Measurements from ENCODE around the gene NPEPPS.
A peak's percentile ranks its signal among the peaks of the same experiment; 100 is the strongest.
"Not testable (repeated sequence)": the region's sequence is repeated elsewhere in the genome, so short reads cannot be mapped to it uniquely, and the experiment has no call there.

Gene NPEPPS, protein sequence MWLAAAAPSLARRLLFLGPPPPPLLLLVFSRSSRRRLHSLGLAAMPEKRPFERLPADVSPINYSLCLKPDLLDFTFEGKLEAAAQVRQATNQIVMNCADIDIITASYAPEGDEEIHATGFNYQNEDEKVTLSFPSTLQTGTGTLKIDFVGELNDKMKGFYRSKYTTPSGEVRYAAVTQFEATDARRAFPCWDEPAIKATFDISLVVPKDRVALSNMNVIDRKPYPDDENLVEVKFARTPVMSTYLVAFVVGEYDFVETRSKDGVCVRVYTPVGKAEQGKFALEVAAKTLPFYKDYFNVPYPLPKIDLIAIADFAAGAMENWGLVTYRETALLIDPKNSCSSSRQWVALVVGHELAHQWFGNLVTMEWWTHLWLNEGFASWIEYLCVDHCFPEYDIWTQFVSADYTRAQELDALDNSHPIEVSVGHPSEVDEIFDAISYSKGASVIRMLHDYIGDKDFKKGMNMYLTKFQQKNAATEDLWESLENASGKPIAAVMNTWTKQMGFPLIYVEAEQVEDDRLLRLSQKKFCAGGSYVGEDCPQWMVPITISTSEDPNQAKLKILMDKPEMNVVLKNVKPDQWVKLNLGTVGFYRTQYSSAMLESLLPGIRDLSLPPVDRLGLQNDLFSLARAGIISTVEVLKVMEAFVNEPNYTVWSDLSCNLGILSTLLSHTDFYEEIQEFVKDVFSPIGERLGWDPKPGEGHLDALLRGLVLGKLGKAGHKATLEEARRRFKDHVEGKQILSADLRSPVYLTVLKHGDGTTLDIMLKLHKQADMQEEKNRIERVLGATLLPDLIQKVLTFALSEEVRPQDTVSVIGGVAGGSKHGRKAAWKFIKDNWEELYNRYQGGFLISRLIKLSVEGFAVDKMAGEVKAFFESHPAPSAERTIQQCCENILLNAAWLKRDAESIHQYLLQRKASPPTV

DNA sequence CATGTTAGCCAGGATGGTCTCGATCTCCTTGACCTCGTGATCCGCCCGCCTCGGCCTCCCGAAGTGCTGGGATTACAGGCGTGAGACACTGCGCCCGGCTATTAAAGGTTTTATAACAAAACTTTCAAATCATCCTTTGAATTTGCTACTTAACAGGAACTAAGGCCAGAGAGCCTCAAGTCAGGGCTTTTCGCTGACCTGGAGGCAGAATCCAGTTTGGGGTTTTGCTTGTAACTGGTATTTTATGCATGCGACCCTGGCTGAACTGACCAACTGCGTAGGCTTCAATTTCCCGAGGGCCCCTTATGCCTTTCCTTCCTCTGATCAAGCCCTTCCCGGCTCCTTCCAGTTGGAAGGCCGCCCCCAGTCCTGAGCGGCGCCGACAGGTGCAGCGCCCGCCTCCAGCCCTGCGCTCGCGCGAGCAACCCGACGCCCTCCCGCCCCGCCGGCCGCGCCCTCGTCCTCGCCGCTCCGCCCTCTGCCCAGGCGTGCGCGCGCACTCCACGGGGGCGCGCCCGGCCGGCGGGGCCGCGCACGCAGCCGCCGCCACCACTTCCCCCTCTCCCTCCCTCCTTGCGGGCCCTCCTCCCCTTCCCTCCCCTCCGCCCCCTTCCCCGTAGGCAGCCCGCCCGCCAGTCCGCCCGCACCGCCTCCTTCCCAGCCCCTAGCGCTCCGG is at the start of gene NPEPPS:
Gene NPEPPS, plus strand, starts transcription at position 552 of the 676 bp plus-strand sequence. CDS start 193 bp downstream, outside the sequence.
- peak within 1 kb of the TSS; percentile 66 for H3K4me3 ChIP-seq (ENCODE audit: low read depth, low read length)

DNA sequence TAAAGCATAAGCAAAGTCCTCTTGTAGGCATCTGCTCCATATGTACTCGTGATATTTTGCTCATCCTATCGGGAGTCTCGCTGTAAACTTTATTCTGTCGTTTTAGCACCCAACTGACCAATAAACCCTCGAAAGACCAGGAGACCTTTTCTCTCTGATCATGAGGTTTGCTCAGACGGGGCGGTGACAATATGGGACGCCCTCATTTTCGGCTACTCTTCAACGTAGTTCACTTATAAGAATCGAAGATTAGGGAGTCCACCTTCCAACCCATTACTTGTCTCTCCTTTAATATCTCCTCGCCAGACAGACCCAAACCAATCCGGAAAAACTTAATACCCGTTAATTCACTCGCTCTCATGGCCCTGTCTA is 39.1 kb upstream of the NPEPPS start:
- peak overlapping the region; percentile 53 for H3K4me3 ChIP-seq (ENCODE audit: low read depth, low read length)

DNA sequence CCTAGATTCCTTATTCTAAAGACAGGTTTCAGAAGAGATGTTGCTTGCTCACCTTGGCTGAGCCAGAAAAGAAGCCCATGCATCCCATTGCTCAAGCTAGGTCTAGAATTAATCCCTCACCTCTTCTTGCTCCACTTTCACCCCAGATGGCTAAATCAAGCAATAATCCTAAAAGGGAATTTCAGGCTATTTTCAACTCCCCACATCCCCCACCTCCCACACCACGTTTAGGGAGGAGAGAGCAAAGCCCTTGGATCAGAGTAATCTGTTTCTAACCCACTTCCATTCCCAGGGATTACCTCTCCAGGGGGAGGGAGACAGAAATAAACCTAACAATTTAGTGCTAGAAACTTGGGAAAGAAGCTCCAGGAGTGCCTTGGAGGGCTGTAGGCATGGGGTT is 31.8 kb upstream of the NPEPPS start:
- H3K4me3 ChIP-seq (ENCODE audit: low read depth, low read length): not testable (repeated sequence)

DNA sequence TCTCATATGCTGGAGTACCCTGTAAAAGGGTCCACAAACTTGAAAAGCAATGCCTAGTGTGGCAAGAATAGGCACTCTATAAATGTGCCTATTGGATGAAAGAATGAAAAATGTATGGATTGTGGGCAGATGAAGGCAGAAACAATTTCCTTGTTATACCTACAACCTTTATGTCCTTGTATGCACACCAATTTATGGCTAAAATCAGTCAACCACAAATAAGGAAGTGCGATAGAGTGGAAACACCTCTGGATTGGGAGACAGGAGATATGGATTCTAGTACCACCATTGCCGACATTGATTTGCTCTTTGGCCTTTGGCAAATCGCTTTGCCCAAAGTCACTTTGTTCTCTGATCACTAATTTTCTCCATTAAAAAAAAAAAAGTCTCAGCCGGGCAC is 31.4 kb upstream of the NPEPPS start:
- H3K4me3 ChIP-seq (ENCODE audit: low read depth, low read length): not testable (repeated sequence)

DNA sequence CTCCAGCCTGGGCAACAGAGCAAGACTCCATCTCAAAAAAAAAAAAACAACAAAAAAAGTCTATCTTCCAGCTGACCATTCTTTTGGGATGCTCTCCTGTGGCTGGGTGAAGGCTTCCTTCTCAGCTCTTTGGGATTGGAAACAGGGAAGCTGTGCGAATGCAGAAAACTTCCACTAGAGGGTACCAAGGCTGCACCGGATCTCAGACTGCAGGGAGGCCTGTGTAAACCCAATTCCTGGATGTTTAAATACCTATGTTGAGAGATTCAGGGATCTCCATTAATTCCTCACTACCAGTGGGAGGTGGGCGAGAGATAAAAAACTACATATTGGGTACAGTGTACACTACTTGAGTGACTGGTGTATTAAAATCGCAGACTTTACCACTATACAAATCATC is 30.3 kb upstream of the NPEPPS start:
- H3K4me3 ChIP-seq (ENCODE audit: low read depth, low read length): not testable (repeated sequence)

DNA sequence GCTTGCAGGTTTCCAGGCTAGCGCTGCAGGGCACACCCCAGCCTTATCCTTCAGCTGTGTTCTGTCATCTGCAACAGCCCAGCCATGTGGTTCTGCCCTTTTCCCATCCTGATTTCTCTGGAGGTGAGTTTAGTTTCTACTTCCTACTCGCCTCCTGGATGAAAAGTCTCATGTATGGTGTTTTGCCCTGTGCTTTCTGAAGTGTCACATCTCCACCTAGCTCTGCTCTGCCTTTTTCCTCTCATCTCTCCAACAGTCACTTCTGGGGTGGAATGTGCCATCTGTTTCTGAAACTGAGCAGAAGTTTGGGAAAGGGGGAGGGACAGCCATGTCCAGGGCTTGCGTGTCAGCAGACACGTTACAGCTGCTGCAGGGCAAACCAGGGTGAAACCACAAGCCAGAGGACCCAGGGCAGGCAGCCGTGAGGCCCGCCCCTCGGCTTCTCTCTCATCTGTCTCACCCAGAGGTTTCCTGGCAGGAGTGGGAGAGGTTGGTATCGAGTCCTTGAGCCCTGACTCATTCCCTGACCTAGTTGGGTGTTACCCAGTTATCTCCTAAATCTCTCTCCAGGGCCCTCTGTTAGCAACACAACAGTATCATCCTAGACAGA is 28.7 kb upstream of the NPEPPS start:
- not testable (repeated sequence) for H3K4me3 ChIP-seq (ENCODE audit: low read depth, low read length)

DNA sequence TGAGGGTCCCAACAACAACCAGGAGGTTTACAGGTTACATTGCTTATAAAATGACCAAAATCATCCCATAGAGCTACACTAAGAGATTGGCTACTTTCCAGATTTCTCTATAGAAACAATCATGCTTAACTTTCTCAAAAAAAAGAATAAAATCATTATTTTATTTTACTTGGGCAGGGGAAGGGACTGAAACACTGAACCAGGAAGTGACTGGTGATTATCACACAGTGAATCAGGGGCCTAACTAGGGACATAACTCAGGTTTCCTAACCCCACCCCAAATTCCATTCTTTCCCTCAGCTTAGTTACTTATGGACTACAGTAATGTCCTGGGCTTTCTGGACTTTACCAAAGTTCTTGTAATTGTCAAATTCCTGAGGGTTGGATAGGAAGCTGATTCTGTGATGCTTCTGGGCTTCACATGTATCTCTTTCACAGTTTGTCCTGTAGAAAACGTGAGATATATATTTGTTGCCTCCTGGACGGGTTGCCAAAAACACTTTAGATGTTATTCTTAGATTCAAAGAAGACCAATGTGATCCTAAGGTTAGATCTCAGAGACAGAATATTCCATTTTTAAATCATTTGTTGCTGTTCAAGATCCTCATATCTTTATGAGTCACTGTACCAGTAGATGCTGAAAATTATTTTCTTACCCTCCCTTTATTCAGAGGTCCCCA is 28.0 kb upstream of the NPEPPS start:
- H3K4me3 ChIP-seq (ENCODE audit: low read depth, low read length): not testable (repeated sequence)

DNA sequence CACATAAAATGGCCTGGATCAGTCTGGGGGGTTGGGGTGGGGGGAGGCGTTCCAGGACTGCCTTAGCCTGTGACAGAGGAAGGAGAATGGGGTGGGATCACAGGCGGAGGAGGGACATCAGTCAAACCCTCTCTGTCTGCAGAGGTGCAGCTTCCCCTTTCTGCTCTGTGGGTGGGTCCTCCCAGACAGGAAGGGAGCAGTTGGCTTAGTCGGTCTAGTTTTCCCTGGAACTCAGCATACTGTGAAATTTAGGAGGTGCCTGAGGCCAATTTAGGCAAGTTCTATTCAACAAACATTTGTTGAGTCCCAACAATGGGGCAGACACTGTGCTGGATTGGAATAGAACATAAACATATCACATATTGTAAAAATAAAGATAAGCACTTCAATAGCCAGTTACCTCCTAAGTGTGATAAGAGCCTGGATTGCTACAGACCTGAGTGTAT is 19.2 kb upstream of the NPEPPS start:
- H3K4me3 ChIP-seq (ENCODE audit: low read depth, low read length): not testable (repeated sequence)

DNA sequence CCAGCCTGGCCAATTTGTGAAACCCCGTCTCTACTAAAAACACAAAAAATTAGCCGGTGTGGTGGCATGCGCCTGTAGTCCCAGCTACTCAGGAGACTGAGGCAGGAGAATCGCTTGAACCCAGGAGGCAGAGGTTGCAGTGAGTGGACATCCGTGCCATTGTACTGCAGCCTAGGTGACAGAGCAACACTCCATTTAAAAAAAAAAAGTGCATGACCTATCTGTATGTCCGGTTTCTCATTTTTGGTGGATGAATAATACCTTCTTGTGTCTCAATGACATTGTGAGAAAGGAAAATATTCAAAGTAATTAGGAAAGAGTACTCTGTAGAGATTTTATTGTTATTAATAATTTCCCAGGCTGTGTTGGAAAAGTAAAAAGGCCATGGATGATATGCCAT is 17.6 kb upstream of the NPEPPS start:
- not testable (repeated sequence) for H3K4me3 ChIP-seq (ENCODE audit: low read depth, low read length)

DNA sequence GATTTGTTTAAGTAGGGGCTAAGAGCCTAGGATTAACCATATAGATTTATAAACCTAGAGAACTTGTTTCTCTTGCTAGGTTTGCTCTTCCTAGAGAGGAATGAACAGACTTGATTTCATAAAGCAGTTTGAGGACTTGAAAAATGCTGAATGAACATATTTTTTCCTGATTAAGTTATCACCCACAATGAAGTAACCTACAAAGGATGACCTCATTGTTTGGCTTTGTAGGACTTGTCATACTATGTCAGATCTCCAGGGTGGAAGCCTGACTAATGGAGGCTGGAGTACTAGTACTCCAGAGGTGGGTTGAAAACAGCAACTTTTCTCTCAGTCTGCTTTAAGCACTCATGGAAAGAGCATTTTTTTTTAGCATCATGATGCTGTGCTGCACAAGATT is 12.0 kb upstream of the NPEPPS start:
- not testable (repeated sequence) for H3K4me3 ChIP-seq (ENCODE audit: low read depth, low read length)

DNA sequence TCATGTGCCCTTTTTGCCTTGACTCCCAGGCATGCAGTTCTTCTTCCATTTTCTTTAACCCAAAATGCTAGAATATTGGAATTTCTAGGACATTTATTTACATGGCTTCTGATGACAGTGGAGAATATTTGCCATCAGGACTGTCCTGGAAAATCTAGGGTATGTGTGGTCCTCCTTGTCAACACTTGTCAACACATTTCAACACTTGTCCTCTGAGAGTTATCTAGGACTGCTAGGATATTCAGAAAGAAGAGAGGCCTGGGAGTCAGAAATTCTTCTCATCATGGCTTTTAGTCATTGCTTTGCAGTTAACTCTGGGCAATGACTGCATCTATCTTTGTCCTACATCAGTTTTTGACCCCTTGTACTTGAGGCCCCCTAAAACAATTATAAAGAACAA is 11.5 kb upstream of the NPEPPS start:
- not testable (repeated sequence) for H3K4me3 ChIP-seq (ENCODE audit: low read depth, low read length)

DNA sequence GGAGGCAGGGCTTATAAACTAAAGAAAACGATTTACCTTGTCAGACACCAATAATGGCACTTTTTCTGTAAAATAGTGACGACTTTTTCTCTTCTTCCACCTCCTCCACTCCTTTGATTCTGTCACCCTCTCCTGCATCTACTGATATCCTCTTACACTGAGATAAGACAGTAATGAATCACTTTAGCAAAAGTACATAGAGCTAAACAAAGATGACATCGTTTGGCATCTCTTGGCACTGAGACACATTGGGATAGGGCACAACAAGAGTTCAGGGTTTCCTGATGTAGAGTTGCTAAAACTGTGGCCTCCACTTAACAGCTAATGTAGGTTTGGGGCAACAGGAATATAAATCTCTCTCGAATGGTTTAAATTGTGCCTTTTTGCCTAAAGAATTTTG is 10.6 kb upstream of the NPEPPS start:
- H3K4me3 ChIP-seq (ENCODE audit: low read depth, low read length): not testable (repeated sequence)

DNA sequence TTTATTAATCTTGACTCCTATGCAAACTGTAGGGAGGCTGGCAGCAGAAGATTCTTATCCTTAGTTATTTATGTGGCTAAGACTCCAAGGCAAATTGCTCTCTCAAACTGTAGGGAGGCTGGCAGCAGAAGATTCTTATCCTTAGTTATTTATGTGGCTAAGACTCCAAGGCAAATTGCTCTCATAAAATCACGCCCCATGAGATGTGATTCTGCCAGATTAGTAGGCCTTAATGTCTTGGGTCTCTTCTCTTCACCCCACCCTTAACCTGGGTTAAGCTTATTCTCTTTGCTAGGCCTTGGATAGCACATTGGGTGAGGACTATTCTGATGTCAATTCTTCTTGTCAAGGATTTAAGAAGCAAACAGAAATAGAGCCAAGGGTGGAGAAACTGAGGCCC is 9.5 kb upstream of the NPEPPS start:
- not testable (repeated sequence) for H3K4me3 ChIP-seq (ENCODE audit: low read depth, low read length)

DNA sequence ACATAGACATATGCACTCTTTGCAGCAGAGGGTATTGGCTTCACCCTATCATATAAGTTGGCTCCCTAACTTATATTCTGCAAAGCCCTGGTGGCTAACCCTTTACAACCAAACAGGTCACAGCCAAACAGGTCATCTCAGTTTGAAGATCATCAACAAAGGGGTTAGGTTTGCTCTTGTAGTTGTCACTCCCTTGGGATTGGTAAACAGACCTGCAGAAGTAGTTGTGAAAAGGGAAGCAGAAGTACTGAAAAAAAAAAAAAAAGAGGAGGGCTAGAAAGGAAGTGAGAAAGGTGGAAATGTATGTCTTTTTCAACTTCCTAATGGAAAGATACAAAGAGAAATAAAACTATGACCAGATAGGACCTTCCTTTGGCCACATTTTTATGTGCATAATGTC is 8.6 kb upstream of the NPEPPS start:
- H3K4me3 ChIP-seq (ENCODE audit: low read depth, low read length): not testable (repeated sequence)

DNA sequence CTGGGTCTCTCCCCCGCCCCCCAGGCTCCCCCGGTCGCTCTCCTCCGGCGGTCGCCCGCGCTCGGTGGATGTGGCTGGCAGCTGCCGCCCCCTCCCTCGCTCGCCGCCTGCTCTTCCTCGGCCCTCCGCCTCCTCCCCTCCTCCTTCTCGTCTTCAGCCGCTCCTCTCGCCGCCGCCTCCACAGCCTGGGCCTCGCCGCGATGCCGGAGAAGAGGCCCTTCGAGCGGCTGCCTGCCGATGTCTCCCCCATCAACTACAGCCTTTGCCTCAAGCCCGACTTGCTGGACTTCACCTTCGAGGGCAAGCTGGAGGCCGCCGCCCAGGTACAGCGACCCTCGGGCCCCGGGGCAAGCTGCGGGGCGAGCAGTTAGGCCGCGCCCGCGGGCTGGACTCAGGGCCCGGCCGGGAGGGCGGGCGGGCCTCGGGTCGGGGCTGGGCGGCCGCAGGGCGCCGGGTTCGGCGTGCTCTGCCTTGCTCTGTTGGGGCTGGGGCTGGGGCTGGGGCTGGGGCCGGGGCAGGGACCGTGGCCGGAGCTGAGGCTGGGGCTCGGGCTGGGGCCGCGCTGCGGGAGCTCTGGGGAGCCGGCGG is 419 bp downstream of the NPEPPS start:
- peak overlapping the region; percentile 66 for H3K4me3 ChIP-seq (ENCODE audit: low read depth, low read length)

DNA sequence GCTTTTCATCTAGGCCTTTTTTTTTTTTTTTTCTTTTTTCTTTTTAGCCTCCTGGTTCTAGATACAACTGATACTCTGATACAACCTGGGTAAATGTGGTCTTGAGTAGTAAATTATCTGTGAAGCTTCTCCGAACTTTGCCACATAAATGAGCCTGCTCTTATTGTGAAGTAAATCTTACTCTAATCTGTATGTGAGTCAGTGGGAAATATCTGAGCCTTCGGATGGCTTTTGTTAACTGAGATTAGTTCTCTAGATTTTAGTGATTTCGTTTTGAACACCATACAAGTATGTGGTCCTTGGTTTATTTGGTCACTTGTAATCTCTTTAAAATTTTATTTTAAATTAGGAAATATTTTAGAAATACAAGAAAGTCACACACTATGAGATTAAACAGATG is 8.2 kb downstream of the NPEPPS start:
- H3K4me3 ChIP-seq (ENCODE audit: low read depth, low read length): not testable (repeated sequence)

DNA sequence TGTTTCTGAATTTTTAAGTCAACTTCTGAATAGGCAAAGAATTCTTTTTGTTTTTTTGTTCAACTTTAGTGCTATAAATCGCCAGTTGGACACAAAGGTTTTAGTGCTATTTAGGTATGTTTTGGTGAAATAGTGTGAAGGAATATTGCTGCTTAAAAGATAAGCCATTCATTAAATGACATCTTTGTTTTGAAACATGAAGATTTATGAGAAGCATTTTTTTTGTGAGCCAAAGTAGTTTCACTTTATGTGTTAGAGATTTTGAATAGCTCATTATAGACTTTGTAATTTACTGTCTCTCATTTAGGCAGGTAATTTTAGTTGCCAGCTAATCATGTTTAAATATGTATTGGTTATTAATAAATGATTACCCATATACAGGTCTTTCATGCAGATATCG is 10.8 kb downstream of the NPEPPS start:
- not testable (repeated sequence) for H3K4me3 ChIP-seq (ENCODE audit: low read depth, low read length)

DNA sequence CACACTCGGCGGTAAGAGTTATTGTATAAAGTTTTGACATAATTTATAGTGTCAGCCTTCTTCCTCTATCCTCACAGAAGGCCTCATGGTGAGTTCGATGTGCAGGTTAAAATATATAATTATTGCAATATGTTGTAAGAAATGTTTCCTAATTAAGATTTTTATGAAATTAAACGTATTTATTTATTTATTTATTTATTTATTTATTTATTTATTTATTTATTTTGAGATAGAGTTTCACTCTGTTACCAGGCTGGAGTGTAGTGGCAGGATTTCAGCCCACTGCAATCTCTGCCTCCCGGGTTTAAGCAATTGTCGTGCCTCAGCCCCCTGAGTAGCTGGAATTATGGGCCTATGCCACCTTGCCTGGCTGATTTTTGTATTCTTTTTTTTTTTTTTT is 13.4 kb downstream of the NPEPPS start:
- H3K4me3 ChIP-seq (ENCODE audit: low read depth, low read length): not testable (repeated sequence)

DNA sequence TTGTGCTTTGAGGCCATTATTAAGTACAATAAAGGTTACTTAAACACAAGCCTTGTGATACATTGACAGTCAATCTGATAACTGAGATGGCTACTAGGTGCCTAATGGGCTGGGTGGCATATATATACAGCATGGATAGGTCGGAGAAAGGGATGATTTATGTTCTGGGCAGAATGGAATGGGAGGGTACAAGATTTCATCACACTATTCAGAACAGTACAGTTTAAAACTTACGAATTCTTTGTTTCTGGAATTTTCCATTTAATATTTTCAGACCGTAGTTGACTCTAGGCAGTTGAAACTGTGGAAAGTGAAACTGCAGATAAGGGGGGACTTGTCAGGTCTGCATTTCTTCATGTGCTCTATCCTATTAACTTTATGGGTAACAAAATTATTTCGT is 23.8 kb downstream of the NPEPPS start:
- not testable (repeated sequence) for H3K4me3 ChIP-seq (ENCODE audit: low read depth, low read length)

DNA sequence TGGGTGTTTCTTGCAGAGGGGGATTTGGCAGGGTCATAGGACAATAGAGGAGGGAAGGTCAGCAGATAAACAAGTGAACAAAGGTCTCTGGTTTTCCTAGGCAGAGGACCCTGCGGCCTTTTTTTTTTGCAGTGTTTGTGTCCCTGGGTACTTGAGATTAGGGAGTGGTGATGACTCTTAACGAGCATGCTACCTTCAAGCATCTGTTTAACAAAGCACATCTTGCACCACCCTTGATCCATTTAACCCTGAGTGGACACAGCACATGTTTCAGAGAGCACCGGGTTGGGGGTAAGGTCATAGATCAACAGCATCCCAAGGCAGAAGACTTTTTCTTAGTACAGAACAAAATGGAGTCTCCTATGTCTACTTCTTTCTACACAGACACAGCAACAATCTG is 25.2 kb downstream of the NPEPPS start:
- not testable (repeated sequence) for H3K4me3 ChIP-seq (ENCODE audit: low read depth, low read length)

All from GM12875 (cell line).